Eye (tissue), 1 donor: ENCODE measurements around the gene CCDC124.

Source experiments
- DNase-seq: peaks from one replicate; pipeline ENCODE4 v3.0.0-alpha.2; 2015

The CCDC124 gene

GRCh38 chr19:17989425-17990094 is 56.7 kb downstream of the CCDC124 start:
- DNase-seq: no peak

- no peak for DNase-seq
Measured at GRCh38 chr19:17993076-17993813, 60.4 kb downstream of the CCDC124 start.
